Measurements from ENCODE around the gene ADAMTSL4.

DNA sequence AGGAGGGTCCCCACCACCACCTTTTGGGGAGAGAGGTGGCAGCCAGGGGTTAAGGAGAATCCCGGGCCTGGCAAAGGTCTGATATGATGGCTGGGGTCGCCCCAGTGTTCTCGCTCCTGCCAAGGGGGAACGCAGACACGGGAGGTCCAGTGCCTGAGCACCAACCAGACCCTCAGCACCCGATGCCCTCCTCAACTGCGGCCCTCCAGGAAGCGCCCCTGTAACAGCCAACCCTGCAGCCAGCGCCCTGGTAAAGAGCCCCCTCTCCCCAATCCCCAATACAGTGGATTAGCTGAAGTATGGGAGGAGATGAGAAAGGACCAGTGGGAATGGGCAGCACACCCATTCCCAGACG is 10.4 kb downstream of the ADAMTSL4 start:
- TF ChIP-seq CTCF (IDR thresholded peaks at IDR 0.05) (no peak), POLR2A (IDR thresholded peaks at IDR 0.05) (no peak)

Measured in lower leg skin (tissue), 3 donors.